Immature natural killer cell (primary cell): Measurements from ENCODE around the gene EVI5L. TPM values are rescaled to one million over a fixed set of nuclear protein-coding genes. Genes with fewer than 3 reads are reported as not detected.

Experiments used
- DNase-seq, 3 donors: peaks; one replicate each; pipeline ENCODE4 v3.0.0; 2022; ENCODE audit warnings: mixed read lengths in 1 of 3
- H3K27ac Mint-ChIP-seq, 6 donors: one replicate each; pipeline ENCODE4 v1.8.0; 2020; ENCODE audit warnings: mixed read lengths in 6 of 6, mild to moderate bottlenecking in 5 of 6, inconsistent platforms in 4 of 6, moderate library complexity in 3 of 6
- H3K27me3 Mint-ChIP-seq, 3 donors: one replicate each; pipeline ENCODE4 v1.8.0; 2020 to 2021; ENCODE audit warnings: low read depth in 3 of 3, mild to moderate bottlenecking in 3 of 3, mixed read lengths in 3 of 3, moderate library complexity in 3 of 3, inconsistent platforms in 1 of 3
- H3K36me3 Mint-ChIP-seq, 3 donors: one replicate each; pipeline ENCODE4 v1.8.0; 2020; ENCODE audit warnings: mixed read lengths in 3 of 3, inconsistent platforms in 2 of 3, mild to moderate bottlenecking in 2 of 3
- H3K4me1 Mint-ChIP-seq, 2 donors: one replicate each; pipeline ENCODE4 v1.8.0; 2020; ENCODE audit warnings: inconsistent platforms in 2 of 2, mild to moderate bottlenecking in 2 of 2, mixed read lengths in 2 of 2, moderate library complexity in 1 of 2
- H3K4me3 Mint-ChIP-seq, 5 donors: one replicate each; pipeline ENCODE4 v1.8.0; 2020; ENCODE audit warnings: mild to moderate bottlenecking in 5 of 5, mixed read lengths in 5 of 5, inconsistent platforms in 3 of 5, moderate library complexity in 3 of 5
- H3K9me3 Mint-ChIP-seq, 6 donors: one replicate each; pipeline ENCODE4 v1.8.0; 2020; ENCODE audit warnings: mild to moderate bottlenecking in 6 of 6, mixed read lengths in 6 of 6, inconsistent platforms in 4 of 6, moderate library complexity in 3 of 6
- polyA plus RNA-seq, 3 donors: library from polyadenylated mRNA; unstranded; fragments of 300-500 nt; fragmentation: Illumina TruSeq; gene quantifications; one replicate each; pipeline ENCODE4 v1.2.3, GENCODE V29; 2021

The EVI5L gene
- polyA plus RNA-seq, 3 donors from 2014 or later, result 1.6 to 5.1 (median 2.7) TPM

GRCh38 chr19:7822910-7823515 is 7.0 kb upstream of the EVI5L start:
- Mint-ChIP-seq H3K27me3 (peaks cover 2 to 16% (median 3%) of the 10 kb centered on the region in 3 donors), H3K4me3 (no peak overlapping the region), H3K9me3 (no peaks in the 10 kb centered on the region), H3K27ac (no peak overlapping the region), H3K36me3 (no peaks in the 10 kb centered on the region), H3K4me1 (no peaks in the 10 kb centered on the region)
- no peak for DNase-seq

- H3K4me3 Mint-ChIP-seq, result no peak overlapping the region
- H3K27ac Mint-ChIP-seq, result no peak overlapping the region
- DNase-seq, result no peak
- no peaks in the 10 kb centered on the region for H3K9me3 Mint-ChIP-seq
- peaks cover 0 to under 1% of the 10 kb centered on the region in 2 donors for H3K4me1 Mint-ChIP-seq
- no peaks in the 10 kb centered on the region for H3K36me3 Mint-ChIP-seq
- H3K27me3 Mint-ChIP-seq, result peaks cover 2 to 12% (median 3%) of the 10 kb centered on the region in 3 donors
These were observed 6.2 kb upstream of the EVI5L start for GRCh38 chr19:7823686-7824301.

GRCh38 chr19:7829166-7829520 is 875 bp upstream of the EVI5L start:
- H3K27ac Mint-ChIP-seq, result peak overlapping the region; percentile 63 to 93 (median 88)
- H3K36me3 Mint-ChIP-seq, result no peaks in the 10 kb centered on the region
- no peaks in the 10 kb centered on the region for H3K9me3 Mint-ChIP-seq
- peaks cover 4 to 9% (median 5%) of the 10 kb centered on the region in 3 donors for H3K27me3 Mint-ChIP-seq
- peak overlapping the region; percentile 77 to 86 (median 83) for H3K4me3 Mint-ChIP-seq
- no peak for DNase-seq
- peaks cover 16 to 19% of the 10 kb centered on the region in 2 donors for H3K4me1 Mint-ChIP-seq

GRCh38 chr19:7830272-7830771 is 304 bp downstream of the EVI5L start:
- Mint-ChIP-seq H3K4me3 (peak overlapping the region in 2 of 5 donors; percentile 78 to 88), H3K27ac (peak overlapping the region in 1 of 6 donors; percentile 63), H3K9me3 (no peaks in the 10 kb centered on the region), H3K4me1 (peaks cover 16 to 19% of the 10 kb centered on the region in 2 donors), H3K36me3 (no peaks in the 10 kb centered on the region), H3K27me3 (peaks cover 4 to 9% (median 5%) of the 10 kb centered on the region in 3 donors)
- no peak for DNase-seq

GRCh38 chr19:7830823-7831222 is 805 bp downstream of the EVI5L start:
- Mint-ChIP-seq H3K9me3 (no peaks in the 10 kb centered on the region), H3K27ac (peak overlapping the region in 5 of 6 donors; percentile 16 to 76 (median 42)), H3K27me3 (peaks cover 4 to 6% (median 5%) of the 10 kb centered on the region in 3 donors), H3K4me1 (peaks cover 16 to 19% of the 10 kb centered on the region in 2 donors), H3K36me3 (no peaks in the 10 kb centered on the region), H3K4me3 (peak overlapping the region; percentile 76 to 88 (median 77))
- no peak for DNase-seq

GRCh38 chr19:7831452-7831851 is 1.4 kb downstream of the EVI5L start:
- peaks cover 16 to 19% of the 10 kb centered on the region in 2 donors for H3K4me1 Mint-ChIP-seq
- H3K27me3 Mint-ChIP-seq, result peaks cover 4 to 5% (median 5%) of the 10 kb centered on the region in 3 donors
- H3K36me3 Mint-ChIP-seq, result no peaks in the 10 kb centered on the region
- no peak for DNase-seq
- H3K27ac Mint-ChIP-seq, result peak overlapping the region in 2 of 6 donors; percentile 16 to 63
- peak overlapping the region; percentile 76 to 88 (median 77) for H3K4me3 Mint-ChIP-seq
- H3K9me3 Mint-ChIP-seq, result no peaks in the 10 kb centered on the region

GRCh38 chr19:7832009-7832408 is 2.0 kb downstream of the EVI5L start:
- H3K4me3 Mint-ChIP-seq, result peak overlapping the region in 4 of 5 donors; percentile 13 to 88 (median 64)

GRCh38 chr19:7832781-7833180 is 2.8 kb downstream of the EVI5L start:
- Mint-ChIP-seq H3K27ac (no peak overlapping the region), H3K9me3 (no peaks in the 10 kb centered on the region), H3K4me1 (peaks cover 16 to 19% of the 10 kb centered on the region in 2 donors), H3K4me3 (peak overlapping the region in 3 of 5 donors; percentile 14 to 30 (median 27)), H3K36me3 (no peaks in the 10 kb centered on the region), H3K27me3 (peaks cover 4 to 5% (median 5%) of the 10 kb centered on the region in 3 donors)
- no peak for DNase-seq

More at GRCh38 chr19:7832009-7832408, 2.0 kb downstream of the EVI5L start:
- peaks cover 4 to 5% (median 5%) of the 10 kb centered on the region in 3 donors for H3K27me3 Mint-ChIP-seq
- no peak overlapping the region for H3K27ac Mint-ChIP-seq
- no peak for DNase-seq
- H3K4me1 Mint-ChIP-seq, result peaks cover 16 to 19% of the 10 kb centered on the region in 2 donors
- no peaks in the 10 kb centered on the region for H3K9me3 Mint-ChIP-seq
- H3K36me3 Mint-ChIP-seq, result no peaks in the 10 kb centered on the region

GRCh38 chr19:7833225-7834099 is 3.4 kb downstream of the EVI5L start:
- Mint-ChIP-seq H3K4me3 (peak overlapping the region in 1 of 5 donors; percentile 14), H3K27ac (no peak overlapping the region), H3K9me3 (no peaks in the 10 kb centered on the region), H3K27me3 (peaks cover 4 to 5% (median 5%) of the 10 kb centered on the region in 3 donors), H3K4me1 (peaks cover 16 to 19% of the 10 kb centered on the region in 2 donors), H3K36me3 (no peaks in the 10 kb centered on the region)
- no peak for DNase-seq

GRCh38 chr19:7839476-7839875 is 9.5 kb downstream of the EVI5L start:
- no peaks in the 10 kb centered on the region for H3K9me3 Mint-ChIP-seq
- no peak overlapping the region for H3K27ac Mint-ChIP-seq
- H3K36me3 Mint-ChIP-seq, result no peaks in the 10 kb centered on the region
- H3K4me3 Mint-ChIP-seq, result no peak overlapping the region
- no peaks in the 10 kb centered on the region for H3K27me3 Mint-ChIP-seq
- DNase-seq, result no peak
- no peaks in the 10 kb centered on the region for H3K4me1 Mint-ChIP-seq

GRCh38 chr19:7840629-7841028 is 10.6 kb downstream of the EVI5L start:
- Mint-ChIP-seq H3K27me3 (peaks cover 0 to 1% (median 0%) of the 10 kb centered on the region in 3 donors), H3K4me3 (no peak overlapping the region), H3K36me3 (no peaks in the 10 kb centered on the region), H3K4me1 (no peaks in the 10 kb centered on the region), H3K9me3 (no peaks in the 10 kb centered on the region), H3K27ac (no peak overlapping the region)
- DNase-seq, result no peak

GRCh38 chr19:7841751-7842660 is 12.0 kb downstream of the EVI5L start:
- H3K4me3 Mint-ChIP-seq, result no peak overlapping the region
- no peaks in the 10 kb centered on the region for H3K9me3 Mint-ChIP-seq
- H3K4me1 Mint-ChIP-seq, result no peaks in the 10 kb centered on the region
- H3K36me3 Mint-ChIP-seq, result no peaks in the 10 kb centered on the region
- no peak for DNase-seq
- H3K27me3 Mint-ChIP-seq, result peaks cover 0 to 1% (median 0%) of the 10 kb centered on the region in 3 donors
- H3K27ac Mint-ChIP-seq, result no peak overlapping the region
